GM19328 (cell line): ENCODE data around the gene DNAH7.

ENCODE experiments used
- ATAC-seq: cut with Tn5 transposase; IDR thresholded peaks from one replicate; pipeline ENCODE4 v1.9.1; 2021; ENCODE audit warnings: mild to moderate bottlenecking, moderate library complexity; ENCODE audit not compliant: unreplicated experiment

Gene DNAH7

GRCh38 chr2:195815083-195815482 is 253.6 kb downstream of the DNAH7 start:
- no peak for ATAC-seq

- no peak for ATAC-seq
Observed at GRCh38 chr2:195813421-195813820, 255.2 kb downstream of the DNAH7 start.

- ATAC-seq: no peak
Observed at GRCh38 chr2:195810340-195811098, 258.1 kb downstream of the DNAH7 start.

GRCh38 chr2:195808189-195808588 is 260.4 kb downstream of the DNAH7 start:
- ATAC-seq: no peak

GRCh38 chr2:195805283-195805976 is 263.2 kb downstream of the DNAH7 start:
- no peak for ATAC-seq

- no peak for ATAC-seq
Observed at GRCh38 chr2:195795879-195796278, 272.8 kb downstream of the DNAH7 start.

- no peak for ATAC-seq
Observed at GRCh38 chr2:195793881-195794280, 274.8 kb downstream of the DNAH7 start.

- ATAC-seq: no peak
Observed at GRCh38 chr2:195782156-195782555, 286.5 kb downstream of the DNAH7 start.

GRCh38 chr2:195779491-195779890 is 289.1 kb downstream of the DNAH7 start:
- ATAC-seq: no peak

GRCh38 chr2:195769975-195770374 is 298.7 kb downstream of the DNAH7 start:
- no peak for ATAC-seq

- no peak for ATAC-seq
Observed at GRCh38 chr2:195768431-195768830, 300.2 kb downstream of the DNAH7 start.

- no peak for ATAC-seq
Observed at GRCh38 chr2:195766691-195767090, 301.9 kb downstream of the DNAH7 start.

- ATAC-seq: no peak
Observed at GRCh38 chr2:195763866-195764265, 304.8 kb downstream of the DNAH7 start.

- ATAC-seq: no peak
Observed at GRCh38 chr2:195759877-195760276, 308.8 kb downstream of the DNAH7 start.

- no peak for ATAC-seq
Observed at GRCh38 chr2:195758846-195759245, 309.8 kb downstream of the DNAH7 start.

- no peak for ATAC-seq
Observed at GRCh38 chr2:195756218-195756942, 312.3 kb downstream of the DNAH7 start.

- ATAC-seq: no peak
Observed at GRCh38 chr2:195741191-195741590, 327.4 kb downstream of the DNAH7 start.

- ATAC-seq: no peak
Observed at GRCh38 chr2:195737511-195738325, 330.9 kb downstream of the DNAH7 start.

GRCh38 chr2:195735347-195735746 is 333.3 kb downstream of the DNAH7 start:
- no peak for ATAC-seq

GRCh38 chr2:195734931-195735330 is 333.7 kb downstream of the DNAH7 start:
- no peak for ATAC-seq

GRCh38 chr2:195734395-195734794 is 334.2 kb downstream of the DNAH7 start:
- ATAC-seq: no peak
